Uterus (tissue), 2 donors: ENCODE measurements around the gene SYT2.

ENCODE experiments used
- POLR2A ChIP-seq, 2 donors: fragments of 450-650 bp; IDR thresholded peaks; one replicate each; pipeline ENCODE4 v1.6.1; 2016; ENCODE audit warnings: antibody characterized with exemption in 2 of 2, mild to moderate bottlenecking in 1 of 2, moderate library complexity in 1 of 2
- TF ChIP-seq, protein P1 (sequence below), 4 experiments: fragments of 200-600 bp in 2 of 4; fragments of 450-650 bp in 2 of 4; sonication (generic) in 2 of 4; IDR thresholded peaks; one replicate each; pipeline ENCODE4 v1.5.1; 2016 to 2019; ENCODE audit warnings: antibody characterized with exemption in 4 of 4, mild to moderate bottlenecking in 2 of 4, moderate library complexity in 1 of 4

DNA sequence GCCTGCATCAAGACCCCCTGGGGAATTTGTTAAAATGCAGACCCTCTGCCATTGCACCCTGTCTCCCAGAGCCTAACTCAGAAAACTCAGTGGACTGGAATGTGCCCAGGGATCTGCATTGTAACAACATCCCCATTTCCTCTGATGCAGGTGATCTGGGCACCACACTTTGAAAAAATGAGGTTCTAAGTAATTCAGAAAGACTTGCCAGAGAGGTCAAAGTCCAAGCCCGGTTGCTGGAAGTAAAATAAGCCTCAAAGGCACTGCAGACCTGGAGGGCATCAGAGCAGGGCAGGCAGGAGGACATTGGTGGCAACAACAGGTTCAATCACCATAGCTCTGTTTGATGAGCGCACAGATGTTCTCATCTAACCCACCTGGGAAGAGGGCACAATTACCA lies 90.7 kb downstream of the SYT2 start:
- TF ChIP-seq, protein P1, sequence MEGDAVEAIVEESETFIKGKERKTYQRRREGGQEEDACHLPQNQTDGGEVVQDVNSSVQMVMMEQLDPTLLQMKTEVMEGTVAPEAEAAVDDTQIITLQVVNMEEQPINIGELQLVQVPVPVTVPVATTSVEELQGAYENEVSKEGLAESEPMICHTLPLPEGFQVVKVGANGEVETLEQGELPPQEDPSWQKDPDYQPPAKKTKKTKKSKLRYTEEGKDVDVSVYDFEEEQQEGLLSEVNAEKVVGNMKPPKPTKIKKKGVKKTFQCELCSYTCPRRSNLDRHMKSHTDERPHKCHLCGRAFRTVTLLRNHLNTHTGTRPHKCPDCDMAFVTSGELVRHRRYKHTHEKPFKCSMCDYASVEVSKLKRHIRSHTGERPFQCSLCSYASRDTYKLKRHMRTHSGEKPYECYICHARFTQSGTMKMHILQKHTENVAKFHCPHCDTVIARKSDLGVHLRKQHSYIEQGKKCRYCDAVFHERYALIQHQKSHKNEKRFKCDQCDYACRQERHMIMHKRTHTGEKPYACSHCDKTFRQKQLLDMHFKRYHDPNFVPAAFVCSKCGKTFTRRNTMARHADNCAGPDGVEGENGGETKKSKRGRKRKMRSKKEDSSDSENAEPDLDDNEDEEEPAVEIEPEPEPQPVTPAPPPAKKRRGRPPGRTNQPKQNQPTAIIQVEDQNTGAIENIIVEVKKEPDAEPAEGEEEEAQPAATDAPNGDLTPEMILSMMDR (IDR thresholded peaks at IDR 0.05), result no peak
- no peak for TF ChIP-seq POLR2A (IDR thresholded peaks at IDR 0.05)
